Glomerular visceral epithelial cell (primary cell): ENCODE results near the gene ARHGAP26.
"Not testable (repeated sequence)": the region's sequence is repeated elsewhere in the genome, so short reads cannot be mapped to it uniquely, and the experiment has no call there.

Experiments
- DNase-seq: peaks from one replicate; pipeline ENCODE4 v3.0.0-alpha.2; 2016; ENCODE audit errors: extremely low spot score

The ARHGAP26 gene

GRCh38 chr5:142981886-142982820 is 212.0 kb downstream of the ARHGAP26 start:
- peak; percentile 69 for DNase-seq

DNA sequence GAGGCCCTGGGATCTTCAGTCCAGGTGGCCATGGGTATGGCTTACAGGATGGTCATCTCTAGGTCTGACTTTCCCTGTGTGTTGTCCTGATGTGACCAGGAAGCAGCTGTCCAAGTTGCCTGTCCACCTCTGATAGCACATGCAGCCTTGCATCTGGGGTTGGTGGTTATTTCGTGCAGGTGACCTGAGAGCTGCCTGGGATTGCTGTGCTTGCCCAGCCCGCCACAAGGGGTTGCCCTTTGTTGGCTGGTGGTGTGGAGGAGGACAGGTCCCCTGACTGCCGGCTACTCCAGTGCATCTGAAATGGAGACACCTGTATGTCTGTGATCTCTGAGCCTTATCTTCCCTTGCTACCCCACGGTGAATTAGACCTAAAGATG is 212.6 kb downstream of the ARHGAP26 start:
- DNase-seq, result no peak

DNA sequence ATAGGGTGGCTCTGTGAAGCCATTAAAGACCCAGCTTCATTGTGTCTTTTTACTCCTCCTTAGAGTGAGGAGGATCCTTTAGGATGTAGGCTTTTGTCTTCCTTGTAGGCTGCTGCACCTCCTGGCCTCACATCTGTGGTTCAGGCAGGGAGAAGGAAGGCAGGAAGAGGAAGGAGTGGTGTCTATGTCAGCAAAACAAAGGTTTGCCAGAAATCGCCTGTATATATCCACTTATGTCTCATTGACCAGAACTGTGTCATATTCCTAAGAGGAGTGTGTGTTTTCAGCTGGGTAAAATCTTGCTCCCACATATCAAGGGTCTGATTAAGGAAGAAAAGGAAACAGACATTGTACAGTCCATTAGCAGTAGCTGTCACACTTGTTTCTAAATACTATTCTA is 213.8 kb downstream of the ARHGAP26 start:
- no peak for DNase-seq

DNA sequence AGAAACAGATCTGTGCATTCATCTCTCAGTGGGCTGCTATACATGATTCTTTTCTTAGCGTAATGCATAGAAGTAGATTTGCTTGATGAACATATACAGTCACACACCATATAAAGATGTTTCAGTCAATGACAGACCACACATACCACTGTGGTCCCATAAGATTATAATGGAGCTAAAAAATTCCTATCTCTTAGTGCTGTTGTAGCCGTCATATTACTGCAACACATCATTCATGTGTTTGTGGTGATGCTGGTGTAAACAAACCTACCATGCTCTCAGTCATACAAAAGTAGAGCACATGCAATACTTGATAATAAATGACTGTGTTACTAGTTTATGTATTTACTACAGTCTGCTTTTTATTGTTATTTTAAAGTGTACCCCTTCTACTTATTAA is 214.3 kb downstream of the ARHGAP26 start:
- DNase-seq, result no peak

GRCh38 chr5:142989270-142989669 is 219.1 kb downstream of the ARHGAP26 start:
- DNase-seq, result not testable (repeated sequence)

GRCh38 chr5:142990073-142990472 is 219.9 kb downstream of the ARHGAP26 start:
- DNase-seq, result not testable (repeated sequence)

DNA sequence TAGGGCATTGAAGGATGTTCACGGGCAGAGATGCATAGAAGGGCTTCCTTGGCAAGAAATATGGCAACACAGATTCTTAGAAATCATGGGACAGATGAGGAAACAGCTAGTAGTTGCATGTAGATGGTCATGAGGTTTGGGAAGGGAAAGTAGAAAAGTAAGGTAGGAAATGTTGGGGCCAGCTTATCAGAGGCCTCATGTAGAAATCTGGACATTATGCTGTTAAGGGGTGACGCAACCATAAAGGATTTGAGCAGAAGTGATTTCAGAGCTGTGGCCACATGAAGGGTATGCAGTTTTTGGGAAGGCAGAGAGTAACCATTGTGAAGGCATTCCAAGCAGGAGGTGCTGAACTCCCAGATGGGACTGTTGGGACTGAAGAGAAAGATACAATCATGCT is 224.0 kb downstream of the ARHGAP26 start:
- no peak for DNase-seq

DNA sequence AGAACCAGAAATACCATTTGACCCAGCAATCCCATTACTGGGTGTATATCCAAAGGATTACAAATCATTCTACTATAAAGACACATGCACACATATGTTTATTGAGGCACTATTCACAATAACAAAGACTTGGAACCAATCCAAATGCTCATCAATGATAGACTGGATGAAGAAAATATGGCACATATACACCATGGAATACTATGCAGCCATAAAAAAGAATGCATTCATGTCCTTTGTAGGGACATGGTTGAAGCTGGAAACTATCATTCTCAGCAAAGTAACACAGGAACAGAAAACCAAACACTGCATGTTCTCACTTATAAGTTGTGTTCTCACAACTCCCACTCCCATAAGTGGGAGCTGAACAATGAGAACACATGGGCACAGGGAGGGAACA is 225.4 kb downstream of the ARHGAP26 start:
- DNase-seq, result not testable (repeated sequence)

GRCh38 chr5:142997591-142997990 is 227.4 kb downstream of the ARHGAP26 start:
- DNase-seq, result no peak

GRCh38 chr5:142998316-142999020 is 228.3 kb downstream of the ARHGAP26 start:
- no peak for DNase-seq

GRCh38 chr5:143000551-143000950 is 230.4 kb downstream of the ARHGAP26 start:
- DNase-seq, result not testable (repeated sequence)

DNA sequence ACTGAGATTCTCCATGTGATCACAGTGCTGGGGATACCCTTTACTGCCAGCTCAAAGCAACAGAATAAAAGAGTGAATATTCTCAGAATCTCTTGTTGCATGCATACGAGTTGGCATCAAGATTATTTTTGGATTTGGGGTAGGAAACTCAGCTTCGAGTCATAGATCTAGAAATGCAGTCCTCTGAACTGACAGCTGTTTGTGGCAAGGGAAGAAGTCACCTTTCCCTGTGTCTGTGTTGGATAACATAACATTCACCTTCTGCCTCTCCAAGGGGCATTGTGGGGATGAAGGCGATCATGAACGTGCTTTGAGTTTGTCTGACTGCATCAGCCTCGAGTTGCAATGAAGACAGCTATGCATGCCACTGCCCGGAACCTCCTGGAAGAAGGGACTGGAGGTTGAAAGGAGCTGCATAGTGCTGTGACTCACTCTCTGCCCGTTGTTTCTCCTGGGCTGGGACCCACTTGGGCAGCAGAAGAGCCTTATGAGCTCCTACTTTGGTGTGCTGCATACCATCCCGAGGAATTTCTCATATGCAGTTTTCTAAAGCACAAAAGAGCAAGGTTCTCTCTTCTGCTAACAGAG is 231.7 kb downstream of the ARHGAP26 start:
- DNase-seq, result peak; percentile 76

- peak; percentile 67 for DNase-seq
Measured at GRCh38 chr5:143002459-143003327, 232.5 kb downstream of the ARHGAP26 start.

- no peak for DNase-seq
Measured at GRCh38 chr5:143003328-143003636, 233.1 kb downstream of the ARHGAP26 start.

- peak; percentile 99 for DNase-seq
Measured at GRCh38 chr5:143004361-143005145, 234.4 kb downstream of the ARHGAP26 start.

- no peak for DNase-seq
Measured at GRCh38 chr5:143006501-143006900, 236.3 kb downstream of the ARHGAP26 start.

DNA sequence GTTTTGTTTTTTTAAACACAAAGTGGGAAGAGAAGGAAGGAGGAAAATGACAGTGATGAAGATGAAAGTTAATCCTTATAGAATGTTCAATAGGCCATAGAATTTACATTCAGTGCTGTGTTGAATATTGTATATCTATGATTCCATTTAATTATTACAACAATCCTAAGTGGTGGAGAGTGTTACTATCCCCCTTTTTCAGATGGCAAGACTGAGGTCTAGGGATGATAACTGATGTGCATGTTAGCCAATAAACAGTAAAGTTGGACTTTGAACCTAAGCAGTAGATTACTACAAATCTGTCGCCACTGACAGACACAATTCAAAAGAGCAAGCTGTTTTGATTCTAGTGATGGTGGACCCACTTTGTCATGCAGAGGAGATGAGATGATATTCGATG is 237.9 kb downstream of the ARHGAP26 start:
- DNase-seq, result no peak

GRCh38 chr5:143008809-143009521 is 238.8 kb downstream of the ARHGAP26 start:
- peak; percentile 95 for DNase-seq

GRCh38 chr5:143010351-143010750 is 240.2 kb downstream of the ARHGAP26 start:
- no peak for DNase-seq

DNA sequence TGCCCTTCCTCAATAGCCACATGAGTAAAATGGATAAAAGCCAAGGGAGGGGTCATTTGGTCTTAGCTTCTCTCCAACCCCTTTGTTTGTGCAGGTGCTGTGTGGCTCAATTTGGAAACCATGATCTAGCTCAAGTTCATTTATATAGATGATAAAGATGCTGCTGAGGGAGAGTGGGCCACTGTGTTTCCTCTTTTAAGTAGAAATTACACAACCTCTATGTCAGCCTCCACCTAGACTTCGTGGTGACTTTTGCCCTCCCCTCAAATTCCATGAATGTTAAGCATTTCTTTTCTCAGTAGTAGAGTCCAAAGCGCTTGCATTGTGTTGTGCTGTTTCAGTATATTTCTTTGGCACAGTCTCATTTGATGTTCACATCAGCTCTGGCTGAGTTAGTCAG is 241.4 kb downstream of the ARHGAP26 start:
- peak; percentile 52 for DNase-seq
